ENCODE measurements around the gene C11orf91. TPM values are rescaled to one million over a fixed set of nuclear protein-coding genes. Genes with fewer than 3 reads are reported as not detected.
A peak's percentile ranks its signal among the peaks of the same experiment; 100 is the strongest.
"Not testable (repeated sequence)": the region's sequence is repeated elsewhere in the genome, so short reads cannot be mapped to it uniquely, and the experiment has no call there.

Gene C11orf91
- total RNA-seq, 1 donor from 2014 or later: 0.75 TPM

DNA sequence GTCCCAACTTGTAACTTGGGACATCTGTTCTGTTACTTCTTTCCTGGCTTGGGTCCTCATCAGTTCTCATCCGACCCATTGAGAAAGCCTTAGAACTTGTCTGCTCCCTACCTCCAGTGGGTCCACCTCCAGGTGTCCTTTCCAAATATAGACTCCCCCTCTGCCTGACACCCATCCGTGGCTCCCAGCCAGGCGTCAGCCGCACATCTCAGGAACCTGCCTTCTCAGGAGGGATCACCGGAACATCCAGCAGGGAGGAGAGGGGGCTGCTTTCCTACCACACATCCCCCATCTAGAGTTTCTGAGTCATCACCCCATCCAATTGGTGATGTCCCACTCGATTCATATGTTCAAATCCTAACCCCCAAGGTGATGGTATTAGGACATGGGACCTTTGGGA, 36.5 kb downstream of the C11orf91 start:
- H3K27ac Mint-ChIP-seq (ENCODE audit: unreplicated experiment): no peak overlapping the region
- peaks cover 1% of the 10 kb centered on the region for H3K4me1 Mint-ChIP-seq (ENCODE audit: unreplicated experiment)
- H3K27me3 Mint-ChIP-seq (ENCODE audit: unreplicated experiment): no peaks in the 10 kb centered on the region
- no peaks in the 10 kb centered on the region for H3K9me3 Mint-ChIP-seq (ENCODE audit: unreplicated experiment)
- H3K36me3 Mint-ChIP-seq (ENCODE audit: unreplicated experiment): peaks cover 4% of the 10 kb centered on the region
- peak; percentile 73 for DNase-seq (ENCODE audit: extremely low spot score, unreplicated experiment)
- TF ChIP-seq, protein P1, sequence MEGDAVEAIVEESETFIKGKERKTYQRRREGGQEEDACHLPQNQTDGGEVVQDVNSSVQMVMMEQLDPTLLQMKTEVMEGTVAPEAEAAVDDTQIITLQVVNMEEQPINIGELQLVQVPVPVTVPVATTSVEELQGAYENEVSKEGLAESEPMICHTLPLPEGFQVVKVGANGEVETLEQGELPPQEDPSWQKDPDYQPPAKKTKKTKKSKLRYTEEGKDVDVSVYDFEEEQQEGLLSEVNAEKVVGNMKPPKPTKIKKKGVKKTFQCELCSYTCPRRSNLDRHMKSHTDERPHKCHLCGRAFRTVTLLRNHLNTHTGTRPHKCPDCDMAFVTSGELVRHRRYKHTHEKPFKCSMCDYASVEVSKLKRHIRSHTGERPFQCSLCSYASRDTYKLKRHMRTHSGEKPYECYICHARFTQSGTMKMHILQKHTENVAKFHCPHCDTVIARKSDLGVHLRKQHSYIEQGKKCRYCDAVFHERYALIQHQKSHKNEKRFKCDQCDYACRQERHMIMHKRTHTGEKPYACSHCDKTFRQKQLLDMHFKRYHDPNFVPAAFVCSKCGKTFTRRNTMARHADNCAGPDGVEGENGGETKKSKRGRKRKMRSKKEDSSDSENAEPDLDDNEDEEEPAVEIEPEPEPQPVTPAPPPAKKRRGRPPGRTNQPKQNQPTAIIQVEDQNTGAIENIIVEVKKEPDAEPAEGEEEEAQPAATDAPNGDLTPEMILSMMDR (IDR thresholded peaks at IDR 0.05): no peak
- no peak overlapping the region for H3K4me3 Mint-ChIP-seq (ENCODE audit: unreplicated experiment)

DNA sequence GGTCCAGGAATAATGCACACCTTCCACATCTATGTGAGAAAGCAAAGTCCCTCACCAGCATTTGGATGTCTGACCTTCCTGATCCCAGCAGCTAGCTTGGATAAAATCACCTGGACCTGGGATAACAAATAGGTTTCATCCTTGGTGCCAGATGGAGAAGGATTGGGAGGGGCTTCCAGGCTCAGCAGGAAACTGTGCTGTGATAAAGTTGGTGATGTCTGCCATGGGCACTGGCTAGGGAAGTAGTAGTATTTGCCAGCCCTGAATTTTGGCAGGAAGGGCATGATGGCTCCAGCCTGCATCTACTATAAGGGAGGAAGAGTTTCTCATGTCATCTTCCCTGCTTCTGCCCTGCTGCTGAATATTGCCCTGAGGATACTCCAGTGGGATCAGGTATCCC, 37.5 kb downstream of the C11orf91 start:
- Mint-ChIP-seq H3K9me3 (ENCODE audit: unreplicated experiment) (no peaks in the 10 kb centered on the region), H3K27me3 (ENCODE audit: unreplicated experiment) (no peaks in the 10 kb centered on the region), H3K4me1 (ENCODE audit: unreplicated experiment) (peaks cover 1% of the 10 kb centered on the region), H3K27ac (ENCODE audit: unreplicated experiment) (no peak overlapping the region), H3K4me3 (ENCODE audit: unreplicated experiment) (no peak overlapping the region), H3K36me3 (ENCODE audit: unreplicated experiment) (peaks cover 5% of the 10 kb centered on the region)
- DNase-seq (ENCODE audit: extremely low spot score, unreplicated experiment): peak; percentile 51
- TF ChIP-seq, protein P1 (IDR thresholded peaks at IDR 0.05): no peak

DNA sequence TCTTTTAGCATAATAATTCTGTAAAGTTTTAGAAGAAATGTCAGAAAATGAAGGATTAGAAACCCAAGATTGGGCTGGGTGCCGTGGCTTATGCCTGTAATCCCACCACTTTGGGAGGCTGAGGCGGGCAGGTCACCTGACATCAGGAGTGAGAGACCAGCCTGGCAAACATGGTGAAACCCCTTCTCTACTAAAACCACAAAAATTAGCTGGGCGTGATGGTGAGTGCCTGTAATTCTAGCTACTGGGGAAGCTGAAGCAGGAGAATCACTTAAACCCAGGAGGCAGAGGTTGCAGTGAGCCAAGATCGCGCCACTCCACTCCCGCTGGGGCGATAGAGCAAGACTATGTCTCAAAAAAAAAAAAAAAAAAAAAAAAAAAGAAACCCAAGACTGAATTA, 39.1 kb downstream of the C11orf91 start:
- not testable (repeated sequence) for H3K27ac Mint-ChIP-seq (ENCODE audit: unreplicated experiment); H3K4me3 Mint-ChIP-seq (ENCODE audit: unreplicated experiment); H3K9me3 Mint-ChIP-seq (ENCODE audit: unreplicated experiment); DNase-seq (ENCODE audit: extremely low spot score, unreplicated experiment); H3K27me3 Mint-ChIP-seq (ENCODE audit: unreplicated experiment); H3K36me3 Mint-ChIP-seq (ENCODE audit: unreplicated experiment); H3K4me1 Mint-ChIP-seq (ENCODE audit: unreplicated experiment)

DNA sequence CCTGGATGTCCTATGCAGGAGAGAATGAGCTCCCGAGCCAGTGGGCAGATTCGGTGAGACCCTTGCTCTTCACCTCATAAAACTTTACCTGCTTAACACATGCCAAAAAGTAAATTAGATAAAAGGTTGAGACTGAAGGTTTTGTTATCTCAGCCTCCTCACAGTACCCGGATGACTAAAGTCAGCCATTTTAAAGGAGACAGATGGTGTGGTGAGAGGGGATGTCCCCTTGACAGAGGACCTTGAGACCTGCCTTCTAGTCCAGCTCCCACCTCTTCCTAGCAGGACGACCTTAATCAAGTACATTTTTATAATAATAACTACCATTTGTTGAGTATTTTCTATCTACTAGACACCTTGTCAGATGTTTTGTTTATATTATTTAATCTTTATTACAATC, 39.7 kb downstream of the C11orf91 start:
- H3K27ac Mint-ChIP-seq (ENCODE audit: unreplicated experiment): no peak overlapping the region
- TF ChIP-seq, protein P1 (IDR thresholded peaks at IDR 0.05): no peak
- peaks cover 1% of the 10 kb centered on the region for H3K4me1 Mint-ChIP-seq (ENCODE audit: unreplicated experiment)
- H3K9me3 Mint-ChIP-seq (ENCODE audit: unreplicated experiment): no peaks in the 10 kb centered on the region
- no peak for DNase-seq (ENCODE audit: extremely low spot score, unreplicated experiment)
- H3K36me3 Mint-ChIP-seq (ENCODE audit: unreplicated experiment): peaks cover 9% of the 10 kb centered on the region
- no peak overlapping the region for H3K4me3 Mint-ChIP-seq (ENCODE audit: unreplicated experiment)
- H3K27me3 Mint-ChIP-seq (ENCODE audit: unreplicated experiment): no peaks in the 10 kb centered on the region

DNA sequence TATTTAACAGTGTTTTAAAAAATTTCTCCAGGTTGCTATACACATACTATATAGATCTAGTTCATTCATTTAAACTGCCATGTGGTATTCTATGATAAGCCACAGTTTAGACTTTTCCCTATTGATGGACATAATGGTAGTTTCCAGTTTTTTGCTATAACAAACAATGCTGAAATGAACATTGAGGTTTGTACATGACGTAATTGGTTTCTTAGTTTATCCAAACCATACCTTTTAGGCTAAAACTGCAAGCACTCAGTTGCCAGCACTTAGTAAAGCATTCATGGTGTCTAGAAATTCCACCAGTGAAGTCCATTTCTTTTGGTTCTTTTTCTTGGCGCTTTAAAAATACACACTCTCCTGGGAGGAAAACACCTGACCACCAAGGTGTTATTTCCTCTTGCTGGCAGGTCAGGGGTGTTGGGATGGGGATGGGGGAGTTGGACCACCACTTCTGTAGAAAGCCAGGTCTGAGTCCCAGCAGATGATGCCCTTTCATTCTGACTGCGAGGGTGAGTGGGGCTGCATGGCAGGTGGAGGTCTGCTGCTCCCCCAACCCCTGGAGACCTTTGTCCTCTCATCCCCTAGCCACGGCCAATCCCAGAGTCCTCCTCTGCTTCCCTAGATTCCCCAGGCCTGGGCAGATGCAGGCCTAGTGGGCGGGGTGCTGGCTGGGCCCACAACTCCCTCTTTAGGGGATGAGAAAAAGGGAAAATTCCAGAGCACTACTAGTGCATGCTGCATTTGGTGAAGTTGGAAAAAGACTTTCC, 41.1 kb downstream of the C11orf91 start:
- H3K4me3 Mint-ChIP-seq (ENCODE audit: unreplicated experiment): no peak overlapping the region
- no peaks in the 10 kb centered on the region for H3K4me1 Mint-ChIP-seq (ENCODE audit: unreplicated experiment)
- H3K27ac Mint-ChIP-seq (ENCODE audit: unreplicated experiment): no peak overlapping the region

More for the DNA sequence above, 41.1 kb downstream of the C11orf91 start:
- Mint-ChIP-seq H3K9me3 (ENCODE audit: unreplicated experiment) (no peaks in the 10 kb centered on the region), H3K27me3 (ENCODE audit: unreplicated experiment) (no peaks in the 10 kb centered on the region), H3K36me3 (ENCODE audit: unreplicated experiment) (peaks cover 7% of the 10 kb centered on the region)
- peak; percentile 79 for DNase-seq (ENCODE audit: extremely low spot score, unreplicated experiment)
- TF ChIP-seq, protein P1 (IDR thresholded peaks at IDR 0.05): no peak
